Gastroesophageal sphincter (tissue), 3 donors: ENCODE results near the gene HOXA11.

Experiments used
- POLR2A ChIP-seq, 2 donors: fragments of 450-650 bp; IDR thresholded peaks; one replicate each; pipeline ENCODE4 v1.6.1; 2017; ENCODE audit warnings: antibody characterized with exemption in 2 of 2, mild to moderate bottlenecking in 2 of 2, moderate library complexity in 1 of 2
- POLR2AphosphoS5 ChIP-seq: sonication (generic); formaldehyde crosslinking; IDR thresholded peaks from one replicate; pipeline ENCODE4 v1.6.1; 2017; ENCODE audit warnings: antibody characterized with exemption
- TF ChIP-seq, protein P1 (sequence below), 4 experiments: fragments of 200-600 bp in 2 of 4; fragments of 450-650 bp in 2 of 4; sonication (generic) in 1 of 4; IDR thresholded peaks; one replicate each; pipeline ENCODE4 v1.5.1; 2017 to 2019; ENCODE audit warnings: antibody characterized with exemption in 4 of 4, mild to moderate bottlenecking in 2 of 4, moderate library complexity in 2 of 4

- TF ChIP-seq, protein P1, sequence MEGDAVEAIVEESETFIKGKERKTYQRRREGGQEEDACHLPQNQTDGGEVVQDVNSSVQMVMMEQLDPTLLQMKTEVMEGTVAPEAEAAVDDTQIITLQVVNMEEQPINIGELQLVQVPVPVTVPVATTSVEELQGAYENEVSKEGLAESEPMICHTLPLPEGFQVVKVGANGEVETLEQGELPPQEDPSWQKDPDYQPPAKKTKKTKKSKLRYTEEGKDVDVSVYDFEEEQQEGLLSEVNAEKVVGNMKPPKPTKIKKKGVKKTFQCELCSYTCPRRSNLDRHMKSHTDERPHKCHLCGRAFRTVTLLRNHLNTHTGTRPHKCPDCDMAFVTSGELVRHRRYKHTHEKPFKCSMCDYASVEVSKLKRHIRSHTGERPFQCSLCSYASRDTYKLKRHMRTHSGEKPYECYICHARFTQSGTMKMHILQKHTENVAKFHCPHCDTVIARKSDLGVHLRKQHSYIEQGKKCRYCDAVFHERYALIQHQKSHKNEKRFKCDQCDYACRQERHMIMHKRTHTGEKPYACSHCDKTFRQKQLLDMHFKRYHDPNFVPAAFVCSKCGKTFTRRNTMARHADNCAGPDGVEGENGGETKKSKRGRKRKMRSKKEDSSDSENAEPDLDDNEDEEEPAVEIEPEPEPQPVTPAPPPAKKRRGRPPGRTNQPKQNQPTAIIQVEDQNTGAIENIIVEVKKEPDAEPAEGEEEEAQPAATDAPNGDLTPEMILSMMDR (IDR thresholded peaks at IDR 0.05): no peak
- TF ChIP-seq POLR2AphosphoS5: no peak
- no peak for TF ChIP-seq POLR2A (IDR thresholded peaks at IDR 0.05)
These were observed 20.6 kb upstream of the HOXA11 start for GRCh38 chr7:27205325-27206280.
